GM19035 (cell line): ENCODE results near the gene HOXA11.

Experiments
- ATAC-seq: cut with Tn5 transposase; IDR thresholded peaks from one replicate; pipeline ENCODE4 v1.9.1; 2021; ENCODE audit not compliant: unreplicated experiment

The HOXA11 gene

GRCh38 chr7:27138472-27138871, 46.6 kb downstream of the HOXA11 start:
- no peak for ATAC-seq

- ATAC-seq, result no peak
These were observed 47.3 kb downstream of the HOXA11 start for GRCh38 chr7:27137640-27138315.

GRCh38 chr7:27134392-27134791, 50.6 kb downstream of the HOXA11 start:
- ATAC-seq, result no peak

GRCh38 chr7:27133409-27134231, 51.4 kb downstream of the HOXA11 start:
- ATAC-seq, result no peak

- ATAC-seq, result no peak
These were observed 52.1 kb downstream of the HOXA11 start for GRCh38 chr7:27132978-27133377.

GRCh38 chr7:27132214-27132613, 52.8 kb downstream of the HOXA11 start:
- no peak for ATAC-seq

- no peak for ATAC-seq
These were observed 53.6 kb downstream of the HOXA11 start for GRCh38 chr7:27131390-27131819.
